Measurements from ENCODE around the gene NPHS1.

The NPHS1 gene

DNA sequence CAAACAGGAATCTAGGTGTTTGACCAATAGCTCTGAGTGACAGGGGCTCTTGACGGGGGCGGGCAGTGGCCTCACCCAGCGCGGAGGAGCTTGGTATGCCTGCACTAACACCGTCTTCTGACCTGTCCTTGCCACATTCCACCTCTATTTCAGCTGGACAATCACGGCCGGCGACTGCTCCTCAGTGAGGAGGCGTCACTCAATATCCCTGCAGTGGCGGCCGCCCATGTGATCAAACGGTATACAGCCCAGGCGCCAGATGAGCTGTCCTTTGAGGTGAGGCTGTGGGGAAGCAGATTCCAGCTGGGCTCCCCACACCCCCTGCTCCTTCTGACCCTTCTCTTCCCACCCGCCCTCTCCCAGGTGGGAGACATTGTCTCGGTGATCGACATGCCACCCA lies 72.2 kb downstream of the NPHS1 start:
- Histone ChIP-seq H3K4me3 (ENCODE audit: low read depth, low read length) (no peak overlapping the region), H3K27ac (ENCODE audit: extremely low read depth, low read depth, low read length) (no peak overlapping the region), H3K9me3 (ENCODE audit: control insufficient read depth, insufficient read depth, low read depth, low read length) (no peaks in the 10 kb centered on the region), H3K36me3 (ENCODE audit: control insufficient read depth in 2 of 2, insufficient read depth in 1 of 2, low read length in 2 of 2) (peaks cover 39 to 41% of the 10 kb centered on the region in 2 experiments), H3K4me1 (ENCODE audit: control insufficient read depth, insufficient read depth, low read length) (peaks cover 8% of the 10 kb centered on the region)
- CTCF ChIA-PET, result no interaction called here
- TF ChIP-seq ZNF394 (tag by site-specific recombination; IDR thresholded peaks at IDR 0.05; ENCODE audit: borderline replicate concordance), result no peak
- TF ChIP-seq, protein P1, sequence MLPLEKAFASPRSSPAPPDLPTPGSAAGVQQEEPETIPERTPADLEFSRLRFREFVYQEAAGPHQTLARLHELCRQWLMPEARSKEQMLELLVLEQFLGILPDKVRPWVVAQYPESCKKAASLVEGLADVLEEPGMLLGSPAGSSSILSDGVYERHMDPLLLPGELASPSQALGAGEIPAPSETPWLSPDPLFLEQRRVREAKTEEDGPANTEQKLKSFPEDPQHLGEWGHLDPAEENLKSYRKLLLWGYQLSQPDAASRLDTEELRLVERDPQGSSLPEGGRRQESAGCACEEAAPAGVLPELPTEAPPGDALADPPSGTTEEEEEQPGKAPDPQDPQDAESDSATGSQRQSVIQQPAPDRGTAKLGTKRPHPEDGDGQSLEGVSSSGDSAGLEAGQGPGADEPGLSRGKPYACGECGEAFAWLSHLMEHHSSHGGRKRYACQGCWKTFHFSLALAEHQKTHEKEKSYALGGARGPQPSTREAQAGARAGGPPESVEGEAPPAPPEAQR (tag by site-specific recombination; IDR thresholded peaks at IDR 0.05), result no peak
- TF ChIP-seq, protein P2, sequence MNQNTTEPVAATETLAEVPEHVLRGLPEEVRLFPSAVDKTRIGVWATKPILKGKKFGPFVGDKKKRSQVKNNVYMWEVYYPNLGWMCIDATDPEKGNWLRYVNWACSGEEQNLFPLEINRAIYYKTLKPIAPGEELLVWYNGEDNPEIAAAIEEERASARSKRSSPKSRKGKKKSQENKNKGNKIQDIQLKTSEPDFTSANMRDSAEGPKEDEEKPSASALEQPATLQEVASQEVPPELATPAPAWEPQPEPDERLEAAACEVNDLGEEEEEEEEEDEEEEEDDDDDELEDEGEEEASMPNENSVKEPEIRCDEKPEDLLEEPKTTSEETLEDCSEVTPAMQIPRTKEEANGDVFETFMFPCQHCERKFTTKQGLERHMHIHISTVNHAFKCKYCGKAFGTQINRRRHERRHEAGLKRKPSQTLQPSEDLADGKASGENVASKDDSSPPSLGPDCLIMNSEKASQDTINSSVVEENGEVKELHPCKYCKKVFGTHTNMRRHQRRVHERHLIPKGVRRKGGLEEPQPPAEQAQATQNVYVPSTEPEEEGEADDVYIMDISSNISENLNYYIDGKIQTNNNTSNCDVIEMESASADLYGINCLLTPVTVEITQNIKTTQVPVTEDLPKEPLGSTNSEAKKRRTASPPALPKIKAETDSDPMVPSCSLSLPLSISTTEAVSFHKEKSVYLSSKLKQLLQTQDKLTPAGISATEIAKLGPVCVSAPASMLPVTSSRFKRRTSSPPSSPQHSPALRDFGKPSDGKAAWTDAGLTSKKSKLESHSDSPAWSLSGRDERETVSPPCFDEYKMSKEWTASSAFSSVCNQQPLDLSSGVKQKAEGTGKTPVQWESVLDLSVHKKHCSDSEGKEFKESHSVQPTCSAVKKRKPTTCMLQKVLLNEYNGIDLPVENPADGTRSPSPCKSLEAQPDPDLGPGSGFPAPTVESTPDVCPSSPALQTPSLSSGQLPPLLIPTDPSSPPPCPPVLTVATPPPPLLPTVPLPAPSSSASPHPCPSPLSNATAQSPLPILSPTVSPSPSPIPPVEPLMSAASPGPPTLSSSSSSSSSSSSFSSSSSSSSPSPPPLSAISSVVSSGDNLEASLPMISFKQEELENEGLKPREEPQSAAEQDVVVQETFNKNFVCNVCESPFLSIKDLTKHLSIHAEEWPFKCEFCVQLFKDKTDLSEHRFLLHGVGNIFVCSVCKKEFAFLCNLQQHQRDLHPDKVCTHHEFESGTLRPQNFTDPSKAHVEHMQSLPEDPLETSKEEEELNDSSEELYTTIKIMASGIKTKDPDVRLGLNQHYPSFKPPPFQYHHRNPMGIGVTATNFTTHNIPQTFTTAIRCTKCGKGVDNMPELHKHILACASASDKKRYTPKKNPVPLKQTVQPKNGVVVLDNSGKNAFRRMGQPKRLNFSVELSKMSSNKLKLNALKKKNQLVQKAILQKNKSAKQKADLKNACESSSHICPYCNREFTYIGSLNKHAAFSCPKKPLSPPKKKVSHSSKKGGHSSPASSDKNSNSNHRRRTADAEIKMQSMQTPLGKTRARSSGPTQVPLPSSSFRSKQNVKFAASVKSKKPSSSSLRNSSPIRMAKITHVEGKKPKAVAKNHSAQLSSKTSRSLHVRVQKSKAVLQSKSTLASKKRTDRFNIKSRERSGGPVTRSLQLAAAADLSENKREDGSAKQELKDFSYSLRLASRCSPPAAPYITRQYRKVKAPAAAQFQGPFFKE (tag by site-specific recombination; IDR thresholded peaks at IDR 0.05; ENCODE audit: borderline replicate concordance), result no peak
- TF ChIP-seq IKZF3 (tag by site-specific recombination; IDR thresholded peaks at IDR 0.05), result no peak
- TF ChIP-seq ZNF544 (tag by site-specific recombination; IDR thresholded peaks at IDR 0.05), result no peak
- TF ChIP-seq SP2 (tag by site-specific recombination; IDR thresholded peaks at IDR 0.05), result no peak
- TF ChIP-seq ZNF658 (tag by site-specific recombination; IDR thresholded peaks at IDR 0.05), result no peak
- TF ChIP-seq HOXD13 (CRISPR knock-in tag; IDR thresholded peaks at IDR 0.05; ENCODE audit: borderline replicate concordance), result no peak
- TF ChIP-seq ZNF514 (tag by site-specific recombination; IDR thresholded peaks at IDR 0.05), result no peak
- TF ChIP-seq, protein P3, sequence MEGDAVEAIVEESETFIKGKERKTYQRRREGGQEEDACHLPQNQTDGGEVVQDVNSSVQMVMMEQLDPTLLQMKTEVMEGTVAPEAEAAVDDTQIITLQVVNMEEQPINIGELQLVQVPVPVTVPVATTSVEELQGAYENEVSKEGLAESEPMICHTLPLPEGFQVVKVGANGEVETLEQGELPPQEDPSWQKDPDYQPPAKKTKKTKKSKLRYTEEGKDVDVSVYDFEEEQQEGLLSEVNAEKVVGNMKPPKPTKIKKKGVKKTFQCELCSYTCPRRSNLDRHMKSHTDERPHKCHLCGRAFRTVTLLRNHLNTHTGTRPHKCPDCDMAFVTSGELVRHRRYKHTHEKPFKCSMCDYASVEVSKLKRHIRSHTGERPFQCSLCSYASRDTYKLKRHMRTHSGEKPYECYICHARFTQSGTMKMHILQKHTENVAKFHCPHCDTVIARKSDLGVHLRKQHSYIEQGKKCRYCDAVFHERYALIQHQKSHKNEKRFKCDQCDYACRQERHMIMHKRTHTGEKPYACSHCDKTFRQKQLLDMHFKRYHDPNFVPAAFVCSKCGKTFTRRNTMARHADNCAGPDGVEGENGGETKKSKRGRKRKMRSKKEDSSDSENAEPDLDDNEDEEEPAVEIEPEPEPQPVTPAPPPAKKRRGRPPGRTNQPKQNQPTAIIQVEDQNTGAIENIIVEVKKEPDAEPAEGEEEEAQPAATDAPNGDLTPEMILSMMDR (tag by site-specific recombination; IDR thresholded peaks at IDR 0.05), result no peak
- TF ChIP-seq ZNF341 (tag by site-specific recombination; IDR thresholded peaks at IDR 0.05; ENCODE audit: low read depth), result no peak
- TF ChIP-seq ZNF473 (tag by site-specific recombination; IDR thresholded peaks at IDR 0.05), result no peak
- no peak for TF ChIP-seq ZNF48 (tag by site-specific recombination; IDR thresholded peaks at IDR 0.05)
- TF ChIP-seq KLF8 (tag by site-specific recombination; IDR thresholded peaks at IDR 0.05), result no peak
- no peak for TF ChIP-seq ZNF610 (tag by site-specific recombination; IDR thresholded peaks at IDR 0.05; ENCODE audit: borderline replicate concordance)
- POLR2A ChIA-PET, result interaction anchor here (1.0 to 1.5 kb wide), 4 partner anchors 9 to 40 kb away, joined by 3 to 4 read pairs (median 4); partner anchors contain the start of gene LIN37

DNA sequence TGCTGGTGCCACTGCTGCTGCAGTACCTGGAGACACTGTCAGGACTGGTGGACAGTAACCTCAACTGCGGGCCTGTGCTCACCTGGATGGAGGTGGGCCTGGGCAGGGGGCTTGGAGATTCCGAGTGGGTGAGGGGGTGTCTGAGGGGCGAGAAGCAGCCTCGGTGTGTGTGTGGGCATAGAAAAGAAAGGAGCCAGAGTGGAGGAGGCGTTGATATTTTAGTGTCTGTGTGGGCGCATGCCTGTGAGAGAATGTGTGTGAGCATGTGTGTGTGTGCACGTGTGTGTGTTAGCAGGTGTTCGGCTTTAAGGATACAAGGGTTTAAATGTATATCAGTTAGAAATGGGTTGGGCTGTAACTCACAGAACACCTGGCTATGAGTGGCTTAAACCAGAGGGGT lies 73.3 kb downstream of the NPHS1 start:
- Histone ChIP-seq H3K36me3 (ENCODE audit: control insufficient read depth in 2 of 2, insufficient read depth in 1 of 2, low read length in 2 of 2) (peaks cover 38 to 39% of the 10 kb centered on the region in 2 experiments), H3K4me1 (ENCODE audit: control insufficient read depth, insufficient read depth, low read length) (peaks cover 17% of the 10 kb centered on the region), H3K27ac (ENCODE audit: extremely low read depth, low read depth, low read length) (no peak overlapping the region), H3K4me3 (ENCODE audit: low read depth, low read length) (no peak overlapping the region), H3K9me3 (ENCODE audit: control insufficient read depth, insufficient read depth, low read depth, low read length) (no peaks in the 10 kb centered on the region)
- POLR2A ChIA-PET, result interaction anchor here (1.1 to 2.1 kb wide), 2 partner anchors 34 to 38 kb away, joined by 7 to 10 read pairs; partner anchors contain the start of genes PSENEN and U2AF1L4
- CTCF ChIA-PET, result interaction anchor here (0.7 to 1.4 kb wide), 5 partner anchors 11 to 104 kb away, joined by 3 to 7 read pairs (median 3); no protein-coding TSS in a partner anchor
- TF ChIP-seq ZNF473 (tag by site-specific recombination; IDR thresholded peaks at IDR 0.05) (0 out of 2 replicates have a peak, but pooled peaks have one; percentile 28), KLF16 (tag by site-specific recombination; IDR thresholded peaks at IDR 0.05) (no peak), ZNF747 (tag by site-specific recombination; IDR thresholded peaks at IDR 0.05) (no peak), HOXD13 (CRISPR knock-in tag; IDR thresholded peaks at IDR 0.05; ENCODE audit: borderline replicate concordance) (no peak), ZNF114 (tag by site-specific recombination; IDR thresholded peaks at IDR 0.05) (no peak), ZNF366 (tag by site-specific recombination; conservative IDR thresholded peaks at IDR 0.05) (no peak), ZNF48 (tag by site-specific recombination; IDR thresholded peaks at IDR 0.05) (no peak), MEIS1 (CRISPR knock-in tag; IDR thresholded peaks at IDR 0.05; ENCODE audit: borderline replicate concordance) (no peak), ZFHX2 (tag by site-specific recombination; conservative IDR thresholded peaks at IDR 0.05) (peak; percentile 99), ZNF146 (tag by site-specific recombination; IDR thresholded peaks at IDR 0.05) (no peak), ZNF654 (tag by site-specific recombination; IDR thresholded peaks at IDR 0.05; ENCODE audit: low read depth) (no peak), ZNF843 (tag by site-specific recombination; IDR thresholded peaks at IDR 0.05) (no peak)
- TF ChIP-seq, protein P4, sequence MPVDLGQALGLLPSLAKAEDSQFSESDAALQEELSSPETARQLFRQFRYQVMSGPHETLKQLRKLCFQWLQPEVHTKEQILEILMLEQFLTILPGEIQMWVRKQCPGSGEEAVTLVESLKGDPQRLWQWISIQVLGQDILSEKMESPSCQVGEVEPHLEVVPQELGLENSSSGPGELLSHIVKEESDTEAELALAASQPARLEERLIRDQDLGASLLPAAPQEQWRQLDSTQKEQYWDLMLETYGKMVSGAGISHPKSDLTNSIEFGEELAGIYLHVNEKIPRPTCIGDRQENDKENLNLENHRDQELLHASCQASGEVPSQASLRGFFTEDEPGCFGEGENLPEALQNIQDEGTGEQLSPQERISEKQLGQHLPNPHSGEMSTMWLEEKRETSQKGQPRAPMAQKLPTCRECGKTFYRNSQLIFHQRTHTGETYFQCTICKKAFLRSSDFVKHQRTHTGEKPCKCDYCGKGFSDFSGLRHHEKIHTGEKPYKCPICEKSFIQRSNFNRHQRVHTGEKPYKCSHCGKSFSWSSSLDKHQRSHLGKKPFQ (tag by site-specific recombination; IDR thresholded peaks at IDR 0.05), result no peak

Data from HEK293 (cell line).